ENCODE measurements around the gene SH3BP2.

SH3BP2 gene

GRCh38 chr4:2789351-2789750 is 3.5 kb upstream of the SH3BP2 start:
- Histone ChIP-seq H3K4me3 (ENCODE audit: low read length) (no peak overlapping the region), H3K9me3 (ENCODE audit: control insufficient read depth, insufficient read depth, low read length) (no peaks in the 10 kb centered on the region), H3K27me3 (ENCODE audit: control insufficient read depth, low read length) (peaks cover 16% of the 10 kb centered on the region), H3K4me2 (ENCODE audit: low read length) (no peak overlapping the region), H3K79me2 (ENCODE audit: control insufficient read depth, low read length) (no peaks in the 10 kb centered on the region), H4K20me1 (ENCODE audit: control insufficient read depth, insufficient read depth, low read depth, low read length) (no peaks in the 10 kb centered on the region), H3K27ac (ENCODE audit: low read depth, low read length) (no peak overlapping the region), H3K36me3 (ENCODE audit: control insufficient read depth, low read length) (no peaks in the 10 kb centered on the region), H3K4me1 (ENCODE audit: control insufficient read depth, low read length) (peaks cover 49% of the 10 kb centered on the region), H3F3A (ENCODE audit: control insufficient read depth, insufficient read depth) (no peaks in the 10 kb centered on the region), H3K9me2 (replicated peaks; ENCODE audit: control insufficient read depth, low read length) (no peaks in the 10 kb centered on the region)
- TF ChIP-seq CTCF (IDR thresholded peaks at IDR 0.05; ENCODE audit: low read depth, low read length, poor library complexity, severe bottlenecking) (no peak), EZH2phosphoT487 (IDR thresholded peaks at IDR 0.05; ENCODE audit: borderline replicate concordance, low read length) (no peak)

GRCh38 chr4:2789793-2790582 is 2.9 kb upstream of the SH3BP2 start:
- Histone ChIP-seq H3F3A (ENCODE audit: control insufficient read depth, insufficient read depth) (no peaks in the 10 kb centered on the region), H3K27me3 (ENCODE audit: control insufficient read depth, low read length) (peaks cover 21% of the 10 kb centered on the region), H3K27ac (ENCODE audit: low read depth, low read length) (no peak overlapping the region), H3K4me2 (ENCODE audit: low read length) (no peak overlapping the region), H4K20me1 (ENCODE audit: control insufficient read depth, insufficient read depth, low read depth, low read length) (no peaks in the 10 kb centered on the region), H3K4me3 (ENCODE audit: low read length) (no peak overlapping the region), H3K4me1 (ENCODE audit: control insufficient read depth, low read length) (peaks cover 48% of the 10 kb centered on the region), H3K9me3 (ENCODE audit: control insufficient read depth, insufficient read depth, low read length) (no peaks in the 10 kb centered on the region), H3K79me2 (ENCODE audit: control insufficient read depth, low read length) (no peaks in the 10 kb centered on the region), H3K9me2 (replicated peaks; ENCODE audit: control insufficient read depth, low read length) (no peaks in the 10 kb centered on the region), H3K36me3 (ENCODE audit: control insufficient read depth, low read length) (no peaks in the 10 kb centered on the region)
- TF ChIP-seq CTCF (IDR thresholded peaks at IDR 0.05; ENCODE audit: low read depth, low read length, poor library complexity, severe bottlenecking) (no peak), EZH2phosphoT487 (IDR thresholded peaks at IDR 0.05; ENCODE audit: borderline replicate concordance, low read length) (no peak)

GRCh38 chr4:2790583-2791517 is 2.0 kb upstream of the SH3BP2 start:
- Histone ChIP-seq H4K20me1 (ENCODE audit: control insufficient read depth, insufficient read depth, low read depth, low read length) (no peaks in the 10 kb centered on the region), H3K27me3 (ENCODE audit: control insufficient read depth, low read length) (peaks cover 29% of the 10 kb centered on the region), H3K27ac (ENCODE audit: low read depth, low read length) (no peak overlapping the region), H3K4me3 (ENCODE audit: low read length) (no peak overlapping the region), H3K4me2 (ENCODE audit: low read length) (no peak overlapping the region), H3K4me1 (ENCODE audit: control insufficient read depth, low read length) (peaks cover 39% of the 10 kb centered on the region), H3F3A (ENCODE audit: control insufficient read depth, insufficient read depth) (no peaks in the 10 kb centered on the region), H3K36me3 (ENCODE audit: control insufficient read depth, low read length) (no peaks in the 10 kb centered on the region), H3K79me2 (ENCODE audit: control insufficient read depth, low read length) (no peaks in the 10 kb centered on the region), H3K9me3 (ENCODE audit: control insufficient read depth, insufficient read depth, low read length) (no peaks in the 10 kb centered on the region), H3K9me2 (replicated peaks; ENCODE audit: control insufficient read depth, low read length) (no peaks in the 10 kb centered on the region)
- TF ChIP-seq CTCF (IDR thresholded peaks at IDR 0.05; ENCODE audit: low read depth, low read length, poor library complexity, severe bottlenecking) (no peak), EZH2phosphoT487 (IDR thresholded peaks at IDR 0.05; ENCODE audit: borderline replicate concordance, low read length) (no peak)

Measured in DOHH2 (cell line).